ENCODE data around the gene SPHKAP. TPM values are rescaled to one million over a fixed set of nuclear protein-coding genes. Genes with fewer than 3 reads are reported as not detected.

SPHKAP gene
- total and polyA plus RNA-seq, 2 donors (not counting 3 experiments of a cell fraction or from before 2014, with no cell fraction given) = not detected

DNA sequence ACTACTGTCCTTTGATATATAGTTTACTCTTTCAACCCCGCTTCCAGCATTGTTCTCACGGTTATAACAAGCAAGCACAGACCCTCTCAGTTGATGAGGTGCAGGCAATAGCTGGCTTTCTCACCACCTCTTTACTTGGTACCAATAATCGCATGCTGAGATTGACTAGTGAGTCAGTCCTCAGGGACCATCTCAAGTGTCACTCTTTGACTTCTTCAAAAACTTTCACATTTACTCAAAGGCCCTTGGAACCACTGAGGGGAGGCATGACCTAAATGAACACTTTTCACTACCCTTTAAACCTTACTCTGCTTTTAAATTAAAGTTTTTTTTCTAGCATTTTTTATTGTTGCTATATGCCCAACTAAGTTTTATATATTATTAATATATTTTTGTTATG, 208.2 kb downstream of the SPHKAP start:
- Histone ChIP-seq H3K9me1 (replicated peaks; ENCODE audit: control insufficient read depth, extremely low read depth, insufficient read depth, low read length) (no peaks in the 10 kb centered on the region), H3K9ac (replicated peaks; ENCODE audit: extremely low read depth, insufficient read depth, low read length) (no peak overlapping the region), H3K4me1 (ENCODE audit: control insufficient read depth, extremely low read depth, insufficient read depth, low read length) (no peaks in the 10 kb centered on the region), H2AFZ (ENCODE audit: low read depth, low read length) (no peak overlapping the region), H3K4me2 (ENCODE audit: insufficient read depth, low read length) (no peak overlapping the region), H3K9me3 (replicated peaks; ENCODE audit: control insufficient read depth, insufficient read depth, low read length) (no peaks in the 10 kb centered on the region), H3K4me3 (replicated peaks in 1 of 3; ENCODE audit: insufficient read depth in 1 of 3, low read depth in 1 of 3, low read length in 3 of 3) (no peak overlapping the region), H3K79me2 (ENCODE audit: control insufficient read depth, insufficient read depth, low read length) (no peaks in the 10 kb centered on the region), H3K27me3 (ENCODE audit: control insufficient read depth in 2 of 2, insufficient read depth in 2 of 2, low read length in 2 of 2) (no peaks in the 10 kb centered on the region), H3K36me3 (ENCODE audit: control insufficient read depth in 2 of 2, extremely low read depth in 1 of 2, insufficient read depth in 2 of 2, low read length in 2 of 2) (no peaks in the 10 kb centered on the region), H4K20me1 (replicated peaks; ENCODE audit: control insufficient read depth, extremely low read depth, insufficient read depth, low read length) (no peaks in the 10 kb centered on the region), H3K27ac (ENCODE audit: insufficient read depth, low read depth, low read length) (no peak overlapping the region)
- dilution Hi-C loops (cut with MboI; ENCODE audit: extremely low pct_ligation_motif_present, low sequenced_read_pairs) (no loop called here), intact Hi-C loops (cut with micrococcal nuclease) (no loop called here)
- FAIRE-seq (no peak), DNase-seq (ENCODE audit: low read depth, low spot score) (no peak)
- TF ChIP-seq JUN (IDR thresholded peaks at IDR 0.05; ENCODE audit: borderline replicate concordance, insufficient read depth, insufficient read length, low read depth) (no peak), POLR2AphosphoS5 (IDR thresholded peaks at IDR 0.05; ENCODE audit: insufficient read depth, low read depth, low read length) (no peak), FOS (IDR thresholded peaks at IDR 0.05; ENCODE audit: borderline replicate concordance, insufficient read depth, low read length) (no peak), GATA2 (IDR thresholded peaks at IDR 0.05; ENCODE audit: insufficient read depth, insufficient read length, low read depth, low read length) (no peak), MYC (IDR thresholded peaks at IDR 0.05; ENCODE audit: low read depth, low read length) (no peak)
- POLR2A ChIA-PET = no interaction called here
- no TSS peak for BruUV-seq (replicated peaks)
- CTCF ChIA-PET = no interaction called here

DNA sequence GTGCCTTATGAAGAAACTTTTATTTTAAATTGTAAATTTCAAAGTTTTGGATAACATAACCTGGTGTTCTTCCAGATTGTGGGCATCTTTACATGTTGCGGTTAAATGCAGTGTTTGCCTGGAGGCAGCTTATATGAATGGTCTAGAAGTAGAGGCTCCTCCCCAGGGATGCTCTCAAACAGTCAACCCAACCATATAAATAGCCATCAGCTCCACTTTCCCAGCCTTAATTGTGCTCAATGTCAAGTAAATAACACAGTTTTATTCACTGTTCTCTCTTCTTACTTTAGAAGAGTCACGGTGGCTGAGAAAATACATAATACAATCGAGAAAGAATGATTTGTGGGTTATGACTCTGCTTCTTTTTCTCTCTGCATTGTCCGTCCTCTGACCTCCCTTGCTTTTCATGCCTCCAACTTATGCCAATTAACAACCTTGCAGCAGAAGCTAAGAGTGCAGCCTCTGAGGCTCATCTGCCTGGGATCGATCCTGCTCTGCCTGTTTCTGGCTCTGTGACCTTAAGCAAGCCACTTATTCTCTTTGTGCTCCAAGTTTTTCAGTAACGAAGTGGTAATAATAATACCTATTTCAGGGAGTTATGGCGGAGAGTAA, 209.8 kb downstream of the SPHKAP start:
- Histone ChIP-seq H3K4me2 (ENCODE audit: insufficient read depth, low read length) (no peak overlapping the region), H2AFZ (ENCODE audit: low read depth, low read length) (no peak overlapping the region), H3K9ac (replicated peaks; ENCODE audit: extremely low read depth, insufficient read depth, low read length) (no peak overlapping the region), H3K79me2 (ENCODE audit: control insufficient read depth, insufficient read depth, low read length) (no peaks in the 10 kb centered on the region), H3K9me1 (replicated peaks; ENCODE audit: control insufficient read depth, extremely low read depth, insufficient read depth, low read length) (no peaks in the 10 kb centered on the region), H3K27me3 (ENCODE audit: control insufficient read depth in 2 of 2, insufficient read depth in 2 of 2, low read length in 2 of 2) (no peaks in the 10 kb centered on the region), H3K27ac (ENCODE audit: insufficient read depth, low read depth, low read length) (no peak overlapping the region), H3K4me3 (replicated peaks in 1 of 3; ENCODE audit: insufficient read depth in 1 of 3, low read depth in 1 of 3, low read length in 3 of 3) (no peak overlapping the region), H4K20me1 (replicated peaks; ENCODE audit: control insufficient read depth, extremely low read depth, insufficient read depth, low read length) (no peaks in the 10 kb centered on the region), H3K9me3 (replicated peaks; ENCODE audit: control insufficient read depth, insufficient read depth, low read length) (no peaks in the 10 kb centered on the region), H3K36me3 (ENCODE audit: control insufficient read depth in 2 of 2, extremely low read depth in 1 of 2, insufficient read depth in 2 of 2, low read length in 2 of 2) (no peaks in the 10 kb centered on the region), H3K4me1 (ENCODE audit: control insufficient read depth, extremely low read depth, insufficient read depth, low read length) (no peaks in the 10 kb centered on the region)
- ChIA-PET POLR2A (no interaction called here), CTCF (no interaction called here)
- intact Hi-C loops (cut with micrococcal nuclease) (no loop called here), dilution Hi-C loops (cut with MboI; ENCODE audit: extremely low pct_ligation_motif_present, low sequenced_read_pairs) (no loop called here)
- no peak for TF ChIP-seq MYC (IDR thresholded peaks at IDR 0.05; ENCODE audit: low read depth, low read length)
- no peak for TF ChIP-seq POLR2A (IDR thresholded peaks at IDR 0.05; ENCODE audit: low read depth, low read length)
- no peak for TF ChIP-seq CTCF (IDR thresholded peaks at IDR 0.05; ENCODE audit: extremely low read depth in 1 of 2, insufficient read depth in 1 of 2, low read depth in 1 of 2, low read length in 2 of 2)
- no peak for TF ChIP-seq EZH2 (IDR thresholded peaks at IDR 0.05; ENCODE audit: borderline replicate concordance, low read depth, low read length, severe bottlenecking)
- TF ChIP-seq, protein P1, sequence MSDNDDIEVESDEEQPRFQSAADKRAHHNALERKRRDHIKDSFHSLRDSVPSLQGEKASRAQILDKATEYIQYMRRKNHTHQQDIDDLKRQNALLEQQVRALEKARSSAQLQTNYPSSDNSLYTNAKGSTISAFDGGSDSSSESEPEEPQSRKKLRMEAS (IDR thresholded peaks at IDR 0.05; ENCODE audit: insufficient read depth, insufficient read length) = no peak
- no peak for TF ChIP-seq FOS (IDR thresholded peaks at IDR 0.05; ENCODE audit: borderline replicate concordance, insufficient read depth, low read length)
- no peak for TF ChIP-seq GATA2 (IDR thresholded peaks at IDR 0.05; ENCODE audit: insufficient read depth, insufficient read length, low read depth, low read length)
- no peak for TF ChIP-seq JUN (IDR thresholded peaks at IDR 0.05; ENCODE audit: borderline replicate concordance, insufficient read depth, insufficient read length, low read depth)
- TF ChIP-seq POLR2AphosphoS5 (IDR thresholded peaks at IDR 0.05; ENCODE audit: insufficient read depth, low read depth, low read length) = no peak
- FAIRE-seq (no peak), DNase-seq (ENCODE audit: low read depth, low spot score) (no peak)
- BruUV-seq (replicated peaks) = no TSS peak

Data from endothelial cell of umbilical vein (primary cell).